Activated gamma-delta T cell treated with Interleukin-2 at 50 U/mL for 16 hours (primary cell): Measurements from ENCODE around the gene ACACA.
"Not testable (repeated sequence)": the region's sequence is repeated elsewhere in the genome, so short reads cannot be mapped to it uniquely, and the experiment has no call there.

ENCODE experiments used
- DNase-seq: peaks from one replicate; pipeline ENCODE4 v3.0.0-alpha.2; 2020

ACACA gene

GRCh38 chr17:37406635-37407461 is at the start of gene ACACA, which contains the start of gene TADA2A:
Gene ACACA (minus strand): TSS chr17:37406836. CDS start chr17:37406299, 537 bp downstream.
Gene TADA2A (plus strand): TSS chr17:37406886. CDS start chr17:37411366, 4,480 bp downstream.
- DNase-seq, result peak; percentile 72

GRCh38 chr17:37450112-37450511 is 43.5 kb upstream of the ACACA start:
- DNase-seq, result no peak

GRCh38 chr17:37447641-37448040 is 41.0 kb upstream of the ACACA start:
- no peak for DNase-seq

GRCh38 chr17:37446027-37446426 is 39.4 kb upstream of the ACACA start:
- DNase-seq, result no peak

GRCh38 chr17:37441369-37442014 is 34.9 kb upstream of the ACACA start:
- DNase-seq, result not testable (repeated sequence)

- no peak for DNase-seq
These were observed 33.8 kb upstream of the ACACA start for GRCh38 chr17:37440424-37440823.

- DNase-seq, result no peak
These were observed 31.5 kb upstream of the ACACA start for GRCh38 chr17:37438141-37438540.

GRCh38 chr17:37432671-37433070 is 26.0 kb upstream of the ACACA start:
- no peak for DNase-seq

- DNase-seq, result no peak
These were observed 23.5 kb upstream of the ACACA start for GRCh38 chr17:37430051-37430627.

- DNase-seq, result no peak
These were observed 22.8 kb upstream of the ACACA start for GRCh38 chr17:37429453-37429852.

GRCh38 chr17:37429039-37429438 is 22.4 kb upstream of the ACACA start:
- DNase-seq, result no peak

GRCh38 chr17:37425268-37425667 is 18.6 kb upstream of the ACACA start:
- no peak for DNase-seq

- DNase-seq, result no peak
These were observed 16.5 kb upstream of the ACACA start for GRCh38 chr17:37422971-37423625.

GRCh38 chr17:37417852-37418251 is 11.2 kb upstream of the ACACA start:
- no peak for DNase-seq

- DNase-seq, result no peak
These were observed 7.4 kb upstream of the ACACA start for GRCh38 chr17:37413875-37414519.

GRCh38 chr17:37410357-37410756 is 3.7 kb upstream of the ACACA start:
- no peak for DNase-seq

GRCh38 chr17:37408145-37408479 is 1.5 kb upstream of the ACACA start:
- DNase-seq, result not testable (repeated sequence)

- no peak for DNase-seq
These were observed 541 bp downstream of the ACACA start for GRCh38 chr17:37405955-37406634.

GRCh38 chr17:37405522-37405921 is 1.1 kb downstream of the ACACA start:
- DNase-seq, result not testable (repeated sequence)

- DNase-seq, result no peak
These were observed 6.1 kb downstream of the ACACA start for GRCh38 chr17:37400505-37400904.

- DNase-seq, result no peak
These were observed 7.3 kb downstream of the ACACA start for GRCh38 chr17:37399265-37399803.

GRCh38 chr17:37393352-37393751 is 13.3 kb downstream of the ACACA start:
- DNase-seq, result no peak
